Measurements from ENCODE around the gene EIF4G3. TPM values are rescaled to one million over a fixed set of nuclear protein-coding genes. Genes with fewer than 3 reads are reported as not detected.

EIF4G3 gene
- polyA plus RNA-seq, 1 of the 3 experiments (the other 2 are of a cell fraction): 32.0 TPM

DNA sequence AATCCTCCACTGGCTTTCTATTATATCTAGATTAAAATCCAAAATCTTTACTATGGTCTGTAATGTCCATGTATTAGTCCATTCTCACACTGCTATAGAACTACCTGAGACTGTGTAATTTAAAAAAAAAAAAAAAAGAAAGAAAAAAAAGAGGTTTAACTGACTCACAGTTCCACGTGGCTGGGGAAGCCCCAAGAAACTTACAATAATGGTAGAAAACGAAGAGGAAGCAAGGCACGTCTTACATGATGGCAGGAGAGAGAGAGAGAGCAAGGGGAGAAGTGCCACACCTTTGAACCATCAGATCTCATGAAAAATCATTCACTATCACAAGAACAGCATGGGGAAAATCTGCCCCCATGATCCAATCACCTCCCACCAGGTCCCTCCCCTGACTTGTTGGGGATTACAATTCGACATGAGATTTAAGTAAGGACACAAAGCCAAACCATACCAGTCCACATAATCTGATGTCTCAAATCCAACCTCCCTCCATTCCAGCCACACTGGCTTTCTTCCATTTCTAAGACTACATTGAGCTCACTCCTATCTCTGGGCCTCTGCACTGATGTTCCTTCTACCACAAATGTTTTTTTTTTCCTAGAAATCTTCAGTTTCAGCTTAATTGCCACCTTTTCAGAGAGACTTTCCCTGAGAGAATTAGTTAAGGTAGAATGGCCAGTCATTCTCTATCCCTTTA is 92.4 kb downstream of the EIF4G3 start (continued):
- TF ChIP-seq, protein P1, sequence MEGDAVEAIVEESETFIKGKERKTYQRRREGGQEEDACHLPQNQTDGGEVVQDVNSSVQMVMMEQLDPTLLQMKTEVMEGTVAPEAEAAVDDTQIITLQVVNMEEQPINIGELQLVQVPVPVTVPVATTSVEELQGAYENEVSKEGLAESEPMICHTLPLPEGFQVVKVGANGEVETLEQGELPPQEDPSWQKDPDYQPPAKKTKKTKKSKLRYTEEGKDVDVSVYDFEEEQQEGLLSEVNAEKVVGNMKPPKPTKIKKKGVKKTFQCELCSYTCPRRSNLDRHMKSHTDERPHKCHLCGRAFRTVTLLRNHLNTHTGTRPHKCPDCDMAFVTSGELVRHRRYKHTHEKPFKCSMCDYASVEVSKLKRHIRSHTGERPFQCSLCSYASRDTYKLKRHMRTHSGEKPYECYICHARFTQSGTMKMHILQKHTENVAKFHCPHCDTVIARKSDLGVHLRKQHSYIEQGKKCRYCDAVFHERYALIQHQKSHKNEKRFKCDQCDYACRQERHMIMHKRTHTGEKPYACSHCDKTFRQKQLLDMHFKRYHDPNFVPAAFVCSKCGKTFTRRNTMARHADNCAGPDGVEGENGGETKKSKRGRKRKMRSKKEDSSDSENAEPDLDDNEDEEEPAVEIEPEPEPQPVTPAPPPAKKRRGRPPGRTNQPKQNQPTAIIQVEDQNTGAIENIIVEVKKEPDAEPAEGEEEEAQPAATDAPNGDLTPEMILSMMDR (IDR thresholded peaks at IDR 0.05): no peak
- TF ChIP-seq RCOR1 (IDR thresholded peaks at IDR 0.05; ENCODE audit: low read length): no peak
- TF ChIP-seq, protein P2, sequence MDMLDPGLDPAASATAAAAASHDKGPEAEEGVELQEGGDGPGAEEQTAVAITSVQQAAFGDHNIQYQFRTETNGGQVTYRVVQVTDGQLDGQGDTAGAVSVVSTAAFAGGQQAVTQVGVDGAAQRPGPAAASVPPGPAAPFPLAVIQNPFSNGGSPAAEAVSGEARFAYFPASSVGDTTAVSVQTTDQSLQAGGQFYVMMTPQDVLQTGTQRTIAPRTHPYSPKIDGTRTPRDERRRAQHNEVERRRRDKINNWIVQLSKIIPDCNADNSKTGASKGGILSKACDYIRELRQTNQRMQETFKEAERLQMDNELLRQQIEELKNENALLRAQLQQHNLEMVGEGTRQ (IDR thresholded peaks at IDR 0.05; ENCODE audit: borderline replicate concordance, low read depth, low read length): no peak
- no peak for TF ChIP-seq RFX5 (IDR thresholded peaks at IDR 0.05; ENCODE audit: low read length)
- TF ChIP-seq, protein P3, sequence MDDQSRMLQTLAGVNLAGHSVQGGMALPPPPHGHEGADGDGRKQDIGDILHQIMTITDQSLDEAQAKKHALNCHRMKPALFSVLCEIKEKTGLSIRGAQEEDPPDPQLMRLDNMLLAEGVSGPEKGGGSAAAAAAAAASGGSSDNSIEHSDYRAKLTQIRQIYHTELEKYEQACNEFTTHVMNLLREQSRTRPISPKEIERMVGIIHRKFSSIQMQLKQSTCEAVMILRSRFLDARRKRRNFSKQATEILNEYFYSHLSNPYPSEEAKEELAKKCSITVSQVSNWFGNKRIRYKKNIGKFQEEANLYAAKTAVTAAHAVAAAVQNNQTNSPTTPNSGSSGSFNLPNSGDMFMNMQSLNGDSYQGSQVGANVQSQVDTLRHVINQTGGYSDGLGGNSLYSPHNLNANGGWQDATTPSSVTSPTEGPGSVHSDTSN (IDR thresholded peaks at IDR 0.05): no peak
- TF ChIP-seq EP300 (IDR thresholded peaks at IDR 0.05; ENCODE audit: borderline replicate concordance in 1 of 2, low read depth in 1 of 2, low read length in 1 of 2): no peak
- no peak for TF ChIP-seq RAD21 (IDR thresholded peaks at IDR 0.05; ENCODE audit: low read length)
- no peak for TF ChIP-seq GATA2 (CRISPR knock-in tag; IDR thresholded peaks at IDR 0.05)
- TF ChIP-seq POLR2AphosphoS5 (IDR thresholded peaks at IDR 0.05; ENCODE audit: low read depth, low read length): no peak

DNA sequence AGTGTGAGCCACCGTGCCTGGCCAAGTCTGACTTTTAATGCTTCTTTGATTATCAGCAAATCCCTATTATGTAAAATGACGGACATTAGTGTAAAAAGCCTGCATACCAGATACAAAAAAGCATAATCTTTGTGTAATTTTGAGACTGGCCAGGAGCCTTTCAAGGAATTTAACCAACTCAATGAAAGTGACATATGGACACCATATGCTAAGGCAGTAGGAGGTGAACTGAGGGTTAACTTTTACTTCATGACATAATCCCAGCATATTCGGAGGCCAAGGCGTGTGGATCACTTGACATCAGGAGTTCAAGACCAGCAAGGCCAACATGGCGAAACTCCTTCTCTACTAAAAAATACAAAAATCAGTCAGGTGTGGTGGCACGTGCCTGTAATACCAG is 94.6 kb downstream of the EIF4G3 start:
- H3F3A ChIP-seq (replicated peaks; ENCODE audit: insufficient read depth): peaks cover 16% of the 10 kb centered on the region
- H3K79me2 ChIP-seq (ENCODE audit: insufficient read depth): peaks cover 89% of the 10 kb centered on the region
- peaks cover 0 to under 1% of the 10 kb centered on the region in 2 experiments; a peak in 1 of 4 replicates for H3K4me1 ChIP-seq (ENCODE audit: control insufficient read depth in 1 of 2, insufficient read depth in 2 of 2, low read depth in 1 of 2, low read length in 1 of 2)
- POLR2A ChIA-PET: no interaction called here
- peak; percentile 68; the same call in 1 of the 2 replicates for TF ChIP-seq TCF12 (IDR thresholded peaks at IDR 0.05)
- no peak for TF ChIP-seq MXI1 (IDR thresholded peaks at IDR 0.05; ENCODE audit: low read depth, low read length)
- no peak overlapping the region for H2AFZ ChIP-seq (ENCODE audit: low read depth)
- CTCF ChIA-PET: no interaction called here
- DNase-seq: no peak
- H3K9me2 ChIP-seq: no peaks in the 10 kb centered on the region
- no peak overlapping the region for H3K9ac ChIP-seq
- no peaks in the 10 kb centered on the region; the same call in 1 of the 2 replicates for H4K20me1 ChIP-seq (ENCODE audit: insufficient read depth)
- H3K9me3 ChIP-seq: no peaks in the 10 kb centered on the region
- H3K27me3 ChIP-seq (ENCODE audit: insufficient read depth): no peaks in the 10 kb centered on the region
- H3K36me3 ChIP-seq (replicated peaks in 1 of 2; ENCODE audit: control insufficient read depth in 1 of 2, insufficient read depth in 2 of 2, low read length in 1 of 2): peaks cover 3 to 11% of the 10 kb centered on the region in 2 experiments
- H3K27ac ChIP-seq (ENCODE audit: low read depth in 2 of 2, low read length in 1 of 2): no peak overlapping the region
- H3K4me2 ChIP-seq: no peak overlapping the region
- no peak overlapping the region for H3K4me3 ChIP-seq (ENCODE audit: low read depth in 2 of 2, low read length in 1 of 2)
- WGBS (ENCODE audit: low lambda C conversion rate): 91% methylated on average over 6 of the region's 6 CpGs

DNA sequence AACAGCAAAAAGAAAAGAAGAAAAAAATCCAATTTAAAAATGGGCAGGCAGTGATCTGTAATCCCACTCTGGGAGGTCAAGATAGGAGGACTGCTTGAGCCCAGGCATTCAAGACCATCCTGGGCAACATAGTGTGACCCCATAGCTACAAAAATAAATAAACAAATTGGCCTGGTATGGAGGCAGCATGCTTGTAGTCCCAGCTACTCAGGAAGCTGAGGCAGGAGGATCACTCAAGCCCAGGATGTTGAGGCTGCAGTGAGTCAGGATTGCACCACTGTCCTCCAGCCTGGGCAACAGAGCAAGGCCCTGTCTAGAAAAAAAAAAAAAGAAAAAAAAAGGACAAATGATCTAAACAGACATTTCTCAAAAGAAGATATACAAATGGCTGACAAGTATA is 99.6 kb downstream of the EIF4G3 start:
- peaks cover 34% of the 10 kb centered on the region for H3F3A ChIP-seq (replicated peaks; ENCODE audit: insufficient read depth)
- CTCF ChIA-PET: no interaction called here
- H3K36me3 ChIP-seq (replicated peaks in 1 of 2; ENCODE audit: control insufficient read depth in 1 of 2, insufficient read depth in 2 of 2, low read length in 1 of 2): peaks cover 0 to 10% of the 10 kb centered on the region in 2 experiments
- POLR2A ChIA-PET: no interaction called here
- no peaks in the 10 kb centered on the region for H3K9me2 ChIP-seq
- DNase-seq: no peak
- no peak for TF ChIP-seq TEAD4 (IDR thresholded peaks at IDR 0.05; ENCODE audit: borderline replicate concordance, insufficient read depth)
- TF ChIP-seq, protein P2 (IDR thresholded peaks at IDR 0.05; ENCODE audit: borderline replicate concordance, low read depth, low read length): no peak
- no peak overlapping the region for H3K9ac ChIP-seq
- H3K27me3 ChIP-seq (ENCODE audit: insufficient read depth): no peaks in the 10 kb centered on the region
- no peak overlapping the region for H3K4me3 ChIP-seq (ENCODE audit: low read depth in 2 of 2, low read length in 1 of 2)
- peaks cover 87% of the 10 kb centered on the region for H3K79me2 ChIP-seq (ENCODE audit: insufficient read depth)
- H4K20me1 ChIP-seq (ENCODE audit: insufficient read depth): no peaks in the 10 kb centered on the region; the same call in 1 of the 2 replicates
- peaks cover 3 to 17% of the 10 kb centered on the region in 2 experiments; a peak in 2 of 4 replicates for H3K4me1 ChIP-seq (ENCODE audit: control insufficient read depth in 1 of 2, insufficient read depth in 2 of 2, low read depth in 1 of 2, low read length in 1 of 2)
- no peaks in the 10 kb centered on the region for H3K9me3 ChIP-seq
- peak overlapping the region in 1 of 2 experiments; percentile 56; a peak in 1 of 4 replicates for H3K27ac ChIP-seq (ENCODE audit: low read depth in 2 of 2, low read length in 1 of 2)
- H3K4me2 ChIP-seq: no peak overlapping the region
- no peak overlapping the region for H2AFZ ChIP-seq (ENCODE audit: low read depth)
